ENCODE data around the gene CAVIN3. TPM values are rescaled to one million over a fixed set of nuclear protein-coding genes. Genes with fewer than 3 reads are reported as not detected.
A peak's percentile ranks its signal among the peaks of the same experiment; 100 is the strongest.

Gene CAVIN3
- total RNA-seq, 2 experiments from 2014 or later = 13.3 to 15.9 TPM

- Mint-ChIP-seq H3K4me3 (no peak overlapping the region), H3K9me3 (no peaks in the 10 kb centered on the region), H3K27ac (no peak overlapping the region), H3K36me3 (ENCODE audit: low read depth) (no peaks in the 10 kb centered on the region), H3K27me3 (no peaks in the 10 kb centered on the region), H3K4me1 (ENCODE audit: low read depth) (peaks cover 28% of the 10 kb centered on the region)
- DNase-seq (peak; percentile 68), ATAC-seq (peak; percentile 65)
- intact Hi-C loops (cut with micrococcal nuclease) = loop anchor here (1.0 to 5.0 kb wide), 3 partner anchors 32 to 101 kb away; no protein-coding TSS in a partner anchor
- CTCF ChIA-PET = interaction anchor here (0.6 to 7.1 kb wide), 65 partner anchors 9 to 664 kb away, joined by 3 to 106 read pairs (median 4); partner anchors contain the start of genes ARFIP2, CAVIN3, CCKBR and CNGA4
- TF ChIP-seq CTCF (IDR thresholded peaks at IDR 0.05) = peak; percentile 100
- POLR2A ChIA-PET = interaction anchor here (0.9 to 1.2 kb wide), 3 partner anchors 9 to 35 kb away, joined by 3 to 5 read pairs (median 3); no protein-coding TSS in a partner anchor
Measured at GRCh38 chr11:6353367-6353987, 33.2 kb upstream of the CAVIN3 start.

DNA sequence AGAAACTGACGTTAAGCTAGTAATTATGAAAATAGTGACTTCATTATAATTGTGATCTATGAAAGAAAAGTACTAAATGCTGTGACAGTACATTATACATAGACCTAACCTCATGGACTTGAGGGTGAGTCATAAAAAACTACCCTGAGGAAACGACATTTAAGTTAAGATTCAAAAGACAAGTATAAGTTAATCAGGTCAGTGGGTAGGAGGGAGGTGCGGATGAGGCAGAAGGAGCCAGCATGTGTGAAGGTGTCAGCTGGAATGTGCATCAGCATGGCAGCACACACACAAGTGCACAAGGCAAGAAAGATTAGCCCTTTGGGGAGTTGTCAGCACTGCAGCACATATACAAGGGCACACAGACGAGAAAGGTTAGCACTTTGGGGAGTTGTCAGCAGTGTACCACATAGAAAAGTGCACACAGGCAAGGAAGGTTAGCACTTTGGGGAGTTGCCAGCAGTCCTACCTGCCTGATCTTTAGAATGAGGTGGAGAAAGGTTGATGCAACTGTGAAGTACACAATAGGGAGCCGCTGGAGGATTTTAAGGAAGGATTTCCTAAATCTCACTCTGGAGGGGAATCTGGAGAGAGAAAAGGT lies 31.6 kb upstream of the CAVIN3 start:
- CTCF ChIA-PET = interaction anchor here (0.7 to 7.1 kb wide), 14 partner anchors 10 to 337 kb away, joined by 3 to 106 read pairs (median 8); partner anchors contain the start of genes CAVIN3, CCKBR and HPX
- no peaks in the 10 kb centered on the region for H3K36me3 Mint-ChIP-seq (ENCODE audit: low read depth)
- no peak for TF ChIP-seq CTCF (IDR thresholded peaks at IDR 0.05)
- H3K27ac Mint-ChIP-seq = peak overlapping the region; percentile 49
- DNase-seq = peak; percentile 54
- H3K27me3 Mint-ChIP-seq = no peaks in the 10 kb centered on the region
- ATAC-seq = peak; percentile 93
- no peak overlapping the region for H3K4me3 Mint-ChIP-seq
- POLR2A ChIA-PET = no interaction called here
- H3K4me1 Mint-ChIP-seq (ENCODE audit: low read depth) = peaks cover 21% of the 10 kb centered on the region
- intact Hi-C loops (cut with micrococcal nuclease) = loop anchor here (5.0 kb wide), 2 partner anchors 55 to 100 kb away; no protein-coding TSS in a partner anchor
- no peaks in the 10 kb centered on the region for H3K9me3 Mint-ChIP-seq

DNA sequence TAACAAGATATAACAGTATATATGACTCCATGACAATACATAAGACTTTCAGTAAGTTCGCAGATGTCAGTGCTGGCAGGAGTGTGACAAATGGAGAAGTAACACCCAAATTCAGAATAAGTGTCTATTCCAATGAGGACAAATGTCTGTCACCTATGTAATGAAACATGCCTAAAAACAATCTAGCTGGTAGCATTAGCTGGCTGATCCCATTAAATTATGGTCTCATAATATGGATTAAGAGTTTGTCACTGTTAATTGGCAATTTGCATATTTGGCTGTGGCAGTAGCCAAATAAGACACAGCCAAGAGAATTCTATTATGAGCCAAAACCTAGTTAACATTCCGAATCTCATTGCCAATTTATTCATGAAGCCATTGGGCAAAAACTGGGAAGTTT lies 30.2 kb upstream of the CAVIN3 start:
- ChIA-PET POLR2A (no interaction called here), CTCF (interaction anchor here (0.7 to 7.1 kb wide), 8 partner anchors 8 to 190 kb away, joined by 3 to 106 read pairs (median 20); partner anchors contain the start of genes CAVIN3 and CCKBR)
- Mint-ChIP-seq H3K36me3 (ENCODE audit: low read depth) (no peaks in the 10 kb centered on the region), H3K27ac (no peak overlapping the region), H3K9me3 (no peaks in the 10 kb centered on the region), H3K4me3 (no peak overlapping the region), H3K27me3 (no peaks in the 10 kb centered on the region), H3K4me1 (ENCODE audit: low read depth) (peaks cover 16% of the 10 kb centered on the region)
- TF ChIP-seq CTCF (IDR thresholded peaks at IDR 0.05) = no peak
- no peak for ATAC-seq
- DNase-seq = no peak
- intact Hi-C loops (cut with micrococcal nuclease) = loop anchor here (5.0 kb wide), 2 partner anchors 53 to 98 kb away; no protein-coding TSS in a partner anchor

DNA sequence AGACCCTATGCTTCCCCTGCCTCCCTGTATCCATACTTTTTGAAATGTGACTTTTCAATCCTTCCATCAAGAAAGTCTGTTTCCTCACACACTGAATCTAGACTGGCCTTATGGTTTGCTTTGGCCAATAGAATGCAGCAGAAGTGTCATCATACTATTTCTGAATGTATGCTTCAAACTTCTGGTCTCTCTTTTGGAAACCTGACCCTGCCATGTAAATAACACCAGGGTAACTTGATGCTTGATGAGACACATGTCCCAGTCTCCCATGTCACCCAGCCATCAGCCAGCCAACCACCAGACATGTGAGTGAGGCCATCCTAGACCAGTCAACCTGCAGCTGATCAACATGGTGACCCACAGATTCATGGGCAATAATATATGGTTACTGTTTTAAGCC lies 29.7 kb upstream of the CAVIN3 start:
- H3K27ac Mint-ChIP-seq = no peak overlapping the region
- CTCF ChIA-PET = interaction anchor here (0.6 to 7.1 kb wide), 6 partner anchors 25 to 576 kb away, joined by 3 to 106 read pairs (median 29); partner anchors contain the start of gene CAVIN3
- H3K4me3 Mint-ChIP-seq = no peak overlapping the region
- H3K27me3 Mint-ChIP-seq = peaks cover 2% of the 10 kb centered on the region
- H3K4me1 Mint-ChIP-seq (ENCODE audit: low read depth) = peaks cover 16% of the 10 kb centered on the region
- POLR2A ChIA-PET = no interaction called here
- DNase-seq (no peak), ATAC-seq (no peak)
- TF ChIP-seq CTCF (IDR thresholded peaks at IDR 0.05) = no peak
- intact Hi-C loops (cut with micrococcal nuclease) = loop anchor here (5.0 kb wide), 2 partner anchors 53 to 98 kb away; no protein-coding TSS in a partner anchor
- H3K9me3 Mint-ChIP-seq = no peaks in the 10 kb centered on the region
- H3K36me3 Mint-ChIP-seq (ENCODE audit: low read depth) = no peaks in the 10 kb centered on the region

Measured in activated CD8-positive, alpha-beta T cell treated with anti-CD3 and anti-CD28 coated beads for 36 hours (primary cell).